ENCODE measurements around the gene ETNK2.

ETNK2 gene

GRCh38 chr1:204121840-204122555 lies 29.8 kb downstream of the ETNK2 start:
- Histone ChIP-seq H3K27me3 (ENCODE audit: insufficient read depth, insufficient read length) (no peaks in the 10 kb centered on the region), H3K9ac (ENCODE audit: insufficient read length, low read depth) (no peak overlapping the region), H3K4me1 (ENCODE audit: insufficient read depth, insufficient read length) (peaks cover 21% of the 10 kb centered on the region), H3K9me3 (ENCODE audit: insufficient read depth, low read length) (no peaks in the 10 kb centered on the region), H3K4me3 (ENCODE audit: insufficient read length, low read depth) (no peak overlapping the region), H3K36me3 (ENCODE audit: insufficient read depth, insufficient read length, low read length) (peaks cover 92% of the 10 kb centered on the region)
- TF ChIP-seq SUZ12 (IDR thresholded peaks at IDR 0.05; ENCODE audit: extremely low read depth, insufficient read depth, insufficient read length) (no peak), ZNF274 (IDR thresholded peaks at IDR 0.05; ENCODE audit: low read depth, low read length) (no peak), YY1 (IDR thresholded peaks at IDR 0.05; ENCODE audit: insufficient read depth, insufficient read length) (no peak)
- no peak for DNase-seq (ENCODE audit: low read depth, low spot score)

- Histone ChIP-seq H3K9ac (ENCODE audit: insufficient read length, low read depth) (no peak overlapping the region), H3K4me3 (ENCODE audit: insufficient read length, low read depth) (no peak overlapping the region), H3K4me1 (ENCODE audit: insufficient read depth, insufficient read length) (peaks cover 23% of the 10 kb centered on the region), H3K9me3 (ENCODE audit: insufficient read depth, low read length) (no peaks in the 10 kb centered on the region), H3K27me3 (ENCODE audit: insufficient read depth, insufficient read length) (no peaks in the 10 kb centered on the region), H3K36me3 (ENCODE audit: insufficient read depth, insufficient read length, low read length) (peaks cover 73% of the 10 kb centered on the region)
- no peak for DNase-seq (ENCODE audit: low read depth, low spot score)
- TF ChIP-seq SUZ12 (IDR thresholded peaks at IDR 0.05; ENCODE audit: extremely low read depth, insufficient read depth, insufficient read length) (no peak), ZNF274 (IDR thresholded peaks at IDR 0.05; ENCODE audit: low read depth, low read length) (no peak), YY1 (IDR thresholded peaks at IDR 0.05; ENCODE audit: insufficient read depth, insufficient read length) (no peak)
These were observed 35.3 kb downstream of the ETNK2 start for GRCh38 chr1:204116539-204116938.

- no peak overlapping the region for H3K4me3 ChIP-seq (ENCODE audit: insufficient read length, low read depth)
- no peak overlapping the region for H3K9ac ChIP-seq (ENCODE audit: insufficient read length, low read depth)
- peaks cover 61% of the 10 kb centered on the region for H3K36me3 ChIP-seq (ENCODE audit: insufficient read depth, insufficient read length, low read length)
- no peak for DNase-seq (ENCODE audit: low read depth, low spot score)
- H3K4me1 ChIP-seq (ENCODE audit: insufficient read depth, insufficient read length), result peaks cover 23% of the 10 kb centered on the region
- H3K27me3 ChIP-seq (ENCODE audit: insufficient read depth, insufficient read length), result no peaks in the 10 kb centered on the region
- no peaks in the 10 kb centered on the region for H3K9me3 ChIP-seq (ENCODE audit: insufficient read depth, low read length)
- TF ChIP-seq YY1 (IDR thresholded peaks at IDR 0.05; ENCODE audit: insufficient read depth, insufficient read length) (no peak), SUZ12 (IDR thresholded peaks at IDR 0.05; ENCODE audit: extremely low read depth, insufficient read depth, insufficient read length) (no peak), ZNF274 (IDR thresholded peaks at IDR 0.05; ENCODE audit: low read depth, low read length) (no peak)
These were observed 36.7 kb downstream of the ETNK2 start for GRCh38 chr1:204115116-204115515.

- peaks cover 56% of the 10 kb centered on the region for H3K36me3 ChIP-seq (ENCODE audit: insufficient read depth, insufficient read length, low read length)
- no peak overlapping the region for H3K9ac ChIP-seq (ENCODE audit: insufficient read length, low read depth)
These were observed 37.2 kb downstream of the ETNK2 start for GRCh38 chr1:204114606-204115005.

GRCh38 chr1:204113896-204114295 lies 37.9 kb downstream of the ETNK2 start:
- no peak overlapping the region for H3K4me3 ChIP-seq (ENCODE audit: insufficient read length, low read depth)
- peaks cover 26% of the 10 kb centered on the region for H3K4me1 ChIP-seq (ENCODE audit: insufficient read depth, insufficient read length)
- TF ChIP-seq ZNF274 (IDR thresholded peaks at IDR 0.05; ENCODE audit: low read depth, low read length) (no peak), SUZ12 (IDR thresholded peaks at IDR 0.05; ENCODE audit: extremely low read depth, insufficient read depth, insufficient read length) (no peak)
- no peaks in the 10 kb centered on the region for H3K27me3 ChIP-seq (ENCODE audit: insufficient read depth, insufficient read length)
- no peak for DNase-seq (ENCODE audit: low read depth, low spot score)
- peaks cover 49% of the 10 kb centered on the region for H3K36me3 ChIP-seq (ENCODE audit: insufficient read depth, insufficient read length, low read length)
- no peaks in the 10 kb centered on the region for H3K9me3 ChIP-seq (ENCODE audit: insufficient read depth, low read length)
- H3K9ac ChIP-seq (ENCODE audit: insufficient read length, low read depth), result no peak overlapping the region

More at GRCh38 chr1:204114606-204115005, 37.2 kb downstream of the ETNK2 start:
- no peak for DNase-seq (ENCODE audit: low read depth, low spot score)
- no peaks in the 10 kb centered on the region for H3K9me3 ChIP-seq (ENCODE audit: insufficient read depth, low read length)
- H3K27me3 ChIP-seq (ENCODE audit: insufficient read depth, insufficient read length), result no peaks in the 10 kb centered on the region
- peaks cover 23% of the 10 kb centered on the region for H3K4me1 ChIP-seq (ENCODE audit: insufficient read depth, insufficient read length)
- H3K4me3 ChIP-seq (ENCODE audit: insufficient read length, low read depth), result no peak overlapping the region
- TF ChIP-seq SUZ12 (IDR thresholded peaks at IDR 0.05; ENCODE audit: extremely low read depth, insufficient read depth, insufficient read length) (no peak), YY1 (IDR thresholded peaks at IDR 0.05; ENCODE audit: insufficient read depth, insufficient read length) (no peak)

GRCh38 chr1:204112876-204113730 lies 38.7 kb downstream of the ETNK2 start:
- H3K9me3 ChIP-seq (ENCODE audit: insufficient read depth, low read length), result no peaks in the 10 kb centered on the region
- H3K36me3 ChIP-seq (ENCODE audit: insufficient read depth, insufficient read length, low read length), result peaks cover 41% of the 10 kb centered on the region
- H3K9ac ChIP-seq (ENCODE audit: insufficient read length, low read depth), result no peak overlapping the region
- no peaks in the 10 kb centered on the region for H3K27me3 ChIP-seq (ENCODE audit: insufficient read depth, insufficient read length)
- H3K4me1 ChIP-seq (ENCODE audit: insufficient read depth, insufficient read length), result peaks cover 28% of the 10 kb centered on the region
- no peak for DNase-seq (ENCODE audit: low read depth, low spot score)
- TF ChIP-seq SUZ12 (IDR thresholded peaks at IDR 0.05; ENCODE audit: extremely low read depth, insufficient read depth, insufficient read length) (no peak), ZNF274 (IDR thresholded peaks at IDR 0.05; ENCODE audit: low read depth, low read length) (no peak), YY1 (IDR thresholded peaks at IDR 0.05; ENCODE audit: insufficient read depth, insufficient read length) (no peak)
- no peak overlapping the region for H3K4me3 ChIP-seq (ENCODE audit: insufficient read length, low read depth)

Data from NT2/D1 (cell line).